ENCODE results near the gene RAB3C. TPM values are rescaled to one million over a fixed set of nuclear protein-coding genes. Genes with fewer than 3 reads are reported as not detected.

The RAB3C gene
- total and polyA plus RNA-seq, 10 donors: 0.06 to 2.0 (median 0.21) TPM; not detected in 2

DNA sequence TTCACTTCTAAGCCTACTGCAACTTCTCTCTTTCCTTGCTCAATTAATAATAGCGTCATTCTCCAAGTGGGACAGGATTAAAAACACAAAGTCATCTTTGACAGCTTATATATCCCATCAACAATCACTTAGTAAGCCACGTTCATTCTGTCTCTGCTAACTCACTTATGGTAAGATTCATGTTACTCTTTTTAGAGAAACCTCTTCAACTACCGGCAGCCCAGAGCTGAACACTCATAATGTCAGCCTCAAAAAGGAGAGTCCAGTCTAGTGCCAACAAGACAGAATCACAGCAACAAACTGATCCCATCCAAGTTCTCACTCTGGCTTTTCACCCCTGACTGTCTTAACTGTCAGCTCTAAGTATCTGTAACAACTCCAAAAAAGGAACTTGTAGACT, 196.0 kb downstream of the RAB3C start:
- Histone ChIP-seq H3K27me3 (replicated peaks in 1 of 7) (no peaks in the 10 kb centered on the region), H3K27ac (no peak overlapping the region), H3K4me3 (no peak overlapping the region), H3K36me3 (no peaks in the 10 kb centered on the region), H3K4me1 (no peaks in the 10 kb centered on the region), H3K9me3 (no peaks in the 10 kb centered on the region)
- 86 to 92% (median 88%) methylated on average over 3 of the region's 3 CpGs for WGBS, 5 donors
- intact Hi-C loops (cut with DNase I; ENCODE audit: low total_unique reads): no loop called here
- DNase-seq: no peak
- no peak for TF ChIP-seq POLR2A (IDR thresholded peaks at IDR 0.05)
- TF ChIP-seq POLR2AphosphoS5 (IDR thresholded peaks at IDR 0.05): no peak
- TF ChIP-seq CTCF (IDR thresholded peaks at IDR 0.05 in 8 of 11, conservative IDR thresholded peaks at IDR 0.05 in 3 of 11): no peak

- 58 to 84% (median 80%) methylated on average over 2 of the region's 2 CpGs for WGBS, 5 donors
- Histone ChIP-seq H3K27ac (no peak overlapping the region), H3K4me1 (no peaks in the 10 kb centered on the region)
Measured at GRCh38 chr5:58786035-58786434, 203.2 kb downstream of the RAB3C start.

GRCh38 chr5:58786711-58787303, 203.9 kb downstream of the RAB3C start:
- no peaks in the 10 kb centered on the region for H3K4me1 ChIP-seq
- 64 to 78% (median 71%) methylated on average over 20 to 21 of the region's 21 CpGs for WGBS, 5 donors
- TF ChIP-seq POLR2A (IDR thresholded peaks at IDR 0.05) (no peak), CTCF (IDR thresholded peaks at IDR 0.05 in 8 of 11, conservative IDR thresholded peaks at IDR 0.05 in 3 of 11) (no peak), POLR2AphosphoS5 (IDR thresholded peaks at IDR 0.05) (no peak)
- peaks cover 0 to 12% (median 0%) of the 10 kb centered on the region in 7 donors for H3K27me3 ChIP-seq (replicated peaks in 1 of 7)
- H3K36me3 ChIP-seq: no peaks in the 10 kb centered on the region
- H3K27ac ChIP-seq: no peak overlapping the region
- no peak overlapping the region for H3K4me3 ChIP-seq
- no peak for DNase-seq
- intact Hi-C loops (cut with DNase I; ENCODE audit: low total_unique reads): no loop called here
- H3K9me3 ChIP-seq: peaks cover 0 to 17% (median 2%) of the 10 kb centered on the region in 8 donors

More at GRCh38 chr5:58786035-58786434, 203.2 kb downstream of the RAB3C start:
- Histone ChIP-seq H3K9me3 (peaks cover 0 to 17% (median 2%) of the 10 kb centered on the region in 8 donors), H3K36me3 (no peaks in the 10 kb centered on the region), H3K27me3 (replicated peaks in 1 of 7) (peaks cover 0 to 12% (median 0%) of the 10 kb centered on the region in 7 donors), H3K4me3 (no peak overlapping the region)
- intact Hi-C loops (cut with DNase I; ENCODE audit: low total_unique reads): no loop called here
- TF ChIP-seq POLR2AphosphoS5 (IDR thresholded peaks at IDR 0.05) (no peak), CTCF (IDR thresholded peaks at IDR 0.05 in 8 of 11, conservative IDR thresholded peaks at IDR 0.05 in 3 of 11) (no peak), POLR2A (IDR thresholded peaks at IDR 0.05) (no peak)
- DNase-seq: no peak

DNA sequence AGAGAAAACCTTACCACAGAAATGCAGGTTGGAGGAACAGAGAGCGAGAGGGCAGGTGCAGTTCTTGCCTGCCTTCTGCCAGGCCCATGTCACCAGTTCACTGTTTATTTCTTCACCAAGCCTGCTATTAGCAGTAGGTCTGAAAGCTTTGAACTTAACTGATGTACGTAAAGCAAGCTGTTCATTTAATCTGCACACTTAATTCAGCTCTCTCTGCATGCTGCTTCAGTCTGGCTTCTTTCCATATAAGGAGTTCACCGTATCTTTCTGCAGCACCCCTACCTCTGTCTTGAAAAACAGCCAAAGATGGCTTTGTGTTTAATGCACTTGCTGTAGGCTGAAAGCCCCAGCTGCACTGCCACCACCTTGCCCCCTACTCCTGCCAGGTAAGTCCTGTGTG, 205.1 kb downstream of the RAB3C start:
- Histone ChIP-seq H3K27ac (no peak overlapping the region), H3K36me3 (no peaks in the 10 kb centered on the region), H3K27me3 (replicated peaks in 1 of 7) (peaks cover 0 to 12% (median 0%) of the 10 kb centered on the region in 7 donors), H3K9me3 (peaks cover 0 to 17% (median 2%) of the 10 kb centered on the region in 8 donors), H3K4me1 (no peaks in the 10 kb centered on the region), H3K4me3 (no peak overlapping the region)
- TF ChIP-seq POLR2A (IDR thresholded peaks at IDR 0.05) (no peak), POLR2AphosphoS5 (IDR thresholded peaks at IDR 0.05) (no peak), CTCF (IDR thresholded peaks at IDR 0.05 in 8 of 11, conservative IDR thresholded peaks at IDR 0.05 in 3 of 11) (no peak)
- DNase-seq: no peak
- WGBS, 5 donors: 48 to 56% (median 49%) methylated on average over 3 of the region's 3 CpGs
- intact Hi-C loops (cut with DNase I; ENCODE audit: low total_unique reads): no loop called here

Measured in spleen (tissue), 11 donors.